ENCODE results near the gene FAM78A.

FAM78A gene

DNA sequence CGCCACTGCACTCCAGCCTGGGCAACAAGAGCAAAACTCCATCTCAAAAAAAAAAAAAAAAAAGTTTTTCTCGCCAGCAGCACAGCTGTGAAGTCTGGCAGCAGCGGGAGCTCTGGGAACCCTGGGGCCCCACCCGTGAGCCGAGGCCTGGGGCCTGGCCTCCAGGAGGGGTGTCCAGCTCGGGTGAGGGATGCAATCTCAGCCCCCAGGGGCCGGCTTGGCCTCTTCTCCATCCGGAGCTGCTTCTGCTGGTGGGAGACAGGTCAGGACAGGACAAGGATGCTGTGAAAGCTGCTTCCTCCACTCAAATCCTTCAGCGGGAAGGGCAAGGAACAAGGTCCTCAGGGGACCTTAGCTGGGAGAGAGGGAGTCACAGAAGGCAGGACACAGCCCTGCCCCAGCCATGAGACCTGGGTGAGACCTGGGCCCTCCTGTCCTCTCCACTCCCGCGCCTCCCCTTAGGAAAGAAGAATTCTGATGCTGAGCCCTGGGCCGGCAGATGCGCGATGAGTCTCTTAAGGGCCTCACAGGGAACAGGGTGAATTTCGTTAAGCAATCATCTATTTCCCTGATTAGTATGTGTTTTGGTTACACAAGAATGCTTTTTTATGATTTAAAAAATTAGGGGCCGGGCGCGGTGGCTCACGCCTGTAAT is 43.8 kb upstream of the FAM78A start:
- no peaks in the 10 kb centered on the region for H3K79me2 ChIP-seq (ENCODE audit: insufficient read depth, low read length)
- H3K36me3 ChIP-seq (ENCODE audit: low read length): no peaks in the 10 kb centered on the region
- H3K9me2 ChIP-seq (replicated peaks; ENCODE audit: insufficient read depth, low read length): no peaks in the 10 kb centered on the region
- no peak for TF ChIP-seq CTCF (IDR thresholded peaks at IDR 0.05; ENCODE audit: insufficient read depth, low read length, poor library complexity, severe bottlenecking)
- TF ChIP-seq EZH2phosphoT487 (conservative IDR thresholded peaks at IDR 0.05; ENCODE audit: low read length): no peak
- no peak overlapping the region for H3K4me3 ChIP-seq (ENCODE audit: insufficient read depth, low read length, poor library complexity, severe bottlenecking)
- no peaks in the 10 kb centered on the region for H4K20me1 ChIP-seq (ENCODE audit: low read depth, low read length)
- no peaks in the 10 kb centered on the region for H3F3A ChIP-seq (ENCODE audit: insufficient read depth)
- no peak overlapping the region for H2AFZ ChIP-seq (ENCODE audit: low read depth, low read length, severe bottlenecking)
- H3K9ac ChIP-seq (ENCODE audit: low read length): no peak overlapping the region
- H3K4me2 ChIP-seq (ENCODE audit: low read depth, low read length, poor library complexity, severe bottlenecking): no peak overlapping the region
- H3K9me3 ChIP-seq (ENCODE audit: insufficient read depth, low read length): no peaks in the 10 kb centered on the region
- no peak overlapping the region for H3K27ac ChIP-seq (ENCODE audit: low read depth, low read length)
- H3K27me3 ChIP-seq (ENCODE audit: low read length): no peaks in the 10 kb centered on the region

- Histone ChIP-seq H3K36me3 (ENCODE audit: low read length) (no peaks in the 10 kb centered on the region), H3K9me3 (ENCODE audit: insufficient read depth, low read length) (no peaks in the 10 kb centered on the region), H3K9ac (ENCODE audit: low read length) (no peak overlapping the region), H3K79me2 (ENCODE audit: insufficient read depth, low read length) (no peaks in the 10 kb centered on the region), H3K4me2 (ENCODE audit: low read depth, low read length, poor library complexity, severe bottlenecking) (no peak overlapping the region), H3K27ac (ENCODE audit: low read depth, low read length) (no peak overlapping the region), H3F3A (ENCODE audit: insufficient read depth) (no peaks in the 10 kb centered on the region), H2AFZ (ENCODE audit: low read depth, low read length, severe bottlenecking) (no peak overlapping the region), H4K20me1 (ENCODE audit: low read depth, low read length) (no peaks in the 10 kb centered on the region), H3K27me3 (ENCODE audit: low read length) (no peaks in the 10 kb centered on the region), H3K9me2 (replicated peaks; ENCODE audit: insufficient read depth, low read length) (no peaks in the 10 kb centered on the region), H3K4me3 (ENCODE audit: insufficient read depth, low read length, poor library complexity, severe bottlenecking) (no peak overlapping the region)
- TF ChIP-seq CTCF (IDR thresholded peaks at IDR 0.05; ENCODE audit: insufficient read depth, low read length, poor library complexity, severe bottlenecking): no peak
- no peak for TF ChIP-seq EZH2phosphoT487 (conservative IDR thresholded peaks at IDR 0.05; ENCODE audit: low read length)
Measured at GRCh38 chr9:131319486-131319885, 43.2 kb upstream of the FAM78A start.

- no peaks in the 10 kb centered on the region for H3K79me2 ChIP-seq (ENCODE audit: insufficient read depth, low read length)
- no peak overlapping the region for H3K4me2 ChIP-seq (ENCODE audit: low read depth, low read length, poor library complexity, severe bottlenecking)
- TF ChIP-seq EZH2phosphoT487 (conservative IDR thresholded peaks at IDR 0.05; ENCODE audit: low read length) (no peak), CTCF (IDR thresholded peaks at IDR 0.05; ENCODE audit: insufficient read depth, low read length, poor library complexity, severe bottlenecking) (no peak)
- H3K27ac ChIP-seq (ENCODE audit: low read depth, low read length): no peak overlapping the region
- no peaks in the 10 kb centered on the region for H3K9me3 ChIP-seq (ENCODE audit: insufficient read depth, low read length)
- H3K9me2 ChIP-seq (replicated peaks; ENCODE audit: insufficient read depth, low read length): no peaks in the 10 kb centered on the region
- no peaks in the 10 kb centered on the region for H3F3A ChIP-seq (ENCODE audit: insufficient read depth)
- no peaks in the 10 kb centered on the region for H3K27me3 ChIP-seq (ENCODE audit: low read length)
- H3K4me3 ChIP-seq (ENCODE audit: insufficient read depth, low read length, poor library complexity, severe bottlenecking): no peak overlapping the region
- H2AFZ ChIP-seq (ENCODE audit: low read depth, low read length, severe bottlenecking): no peak overlapping the region
- no peaks in the 10 kb centered on the region for H4K20me1 ChIP-seq (ENCODE audit: low read depth, low read length)
- H3K36me3 ChIP-seq (ENCODE audit: low read length): no peaks in the 10 kb centered on the region
- no peak overlapping the region for H3K9ac ChIP-seq (ENCODE audit: low read length)
Measured at GRCh38 chr9:131318231-131319085, 42.1 kb upstream of the FAM78A start.
